DMS153 treated with DMSO at 0.1 percent for 48 hours (cell line): ENCODE measurements around the gene LRRC2.
"Not testable (repeated sequence)": the region's sequence is repeated elsewhere in the genome, so short reads cannot be mapped to it uniquely, and the experiment has no call there.

ENCODE experiments used
- DNase-seq: peaks from one replicate; lab custom pipeline; 2025; ENCODE audit not compliant: unreplicated experiment; lab: John Stamatoyannopoulos, UW

LRRC2 gene

DNA sequence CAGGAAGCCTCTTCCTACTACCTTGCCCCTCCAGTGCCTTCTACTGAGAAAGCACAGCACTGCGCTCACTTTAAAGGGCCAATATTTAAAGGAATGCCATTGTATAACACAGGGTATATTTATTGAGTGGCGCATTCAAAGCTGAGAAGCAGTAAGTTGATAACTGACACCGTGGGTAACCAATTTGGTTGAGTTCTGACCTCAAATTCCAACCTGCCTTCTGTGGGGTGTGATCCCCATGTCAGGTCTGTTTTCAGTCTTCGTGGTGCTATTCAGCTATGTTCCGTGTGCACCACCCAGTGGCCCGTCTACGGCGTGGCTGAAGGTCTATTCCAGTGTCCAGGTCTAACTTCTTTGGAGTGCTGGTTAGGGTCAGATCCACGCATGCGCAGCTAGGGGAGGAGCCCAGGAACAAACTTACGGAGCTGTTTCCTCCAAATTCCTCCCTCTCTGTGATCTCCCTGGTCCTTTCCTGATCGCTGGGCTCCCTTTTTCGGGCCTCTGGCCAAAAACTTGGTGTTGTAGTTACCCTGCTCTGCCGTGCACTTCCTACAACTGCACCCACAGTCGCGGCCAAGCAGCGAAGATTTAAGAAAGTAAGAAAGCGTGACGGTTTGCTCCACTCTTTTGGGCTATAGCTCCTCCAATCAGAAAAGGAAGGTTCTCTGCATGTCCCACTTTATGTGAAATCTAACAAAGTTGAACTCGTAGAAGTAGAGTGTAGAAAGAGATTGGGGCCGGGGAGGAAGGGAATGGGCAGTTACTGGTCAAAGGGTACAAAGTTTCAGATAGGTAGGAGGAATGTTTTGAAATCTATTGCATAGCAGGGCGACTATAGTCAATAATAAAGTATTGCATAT is 7.7 kb downstream of the LRRC2 start:
- DNase-seq = no peak

DNA sequence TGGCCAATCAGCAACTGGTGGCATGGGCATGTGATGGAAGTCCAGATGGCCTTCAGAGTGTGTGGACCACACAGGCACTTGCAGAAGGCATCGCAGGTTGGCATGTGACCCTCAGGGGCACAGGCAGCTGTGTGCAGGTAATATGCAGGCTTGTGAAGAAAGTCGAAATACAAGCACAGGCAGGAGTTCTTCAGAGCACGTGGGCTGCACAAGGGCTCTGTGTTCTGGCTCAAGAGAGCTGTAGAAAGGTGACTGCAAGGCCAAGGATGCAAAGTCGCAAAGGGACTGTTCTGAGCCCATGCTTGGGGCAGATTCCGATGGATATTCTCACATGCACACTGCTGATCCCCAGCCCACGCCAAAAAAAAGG is 8.3 kb downstream of the LRRC2 start:
- no peak for DNase-seq

DNA sequence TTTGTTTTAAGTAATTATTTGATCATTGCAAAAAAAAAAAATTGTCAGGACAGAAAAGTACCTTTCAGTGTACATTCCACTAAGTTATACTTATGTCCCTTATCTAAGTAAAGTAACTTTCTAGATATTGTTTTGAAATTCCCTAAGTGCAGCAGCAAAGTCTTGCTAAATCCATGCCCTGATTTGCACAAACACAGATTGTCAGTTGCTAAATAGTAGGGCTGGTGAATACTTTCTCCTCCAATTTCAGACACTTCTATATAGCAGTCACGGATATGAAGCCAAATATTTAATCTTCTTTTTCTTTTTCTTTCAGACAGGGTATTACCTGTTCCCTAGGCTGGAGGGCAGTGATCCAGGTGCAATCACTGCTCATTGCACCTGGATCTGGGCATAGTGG is 12.9 kb downstream of the LRRC2 start:
- DNase-seq = no peak

DNA sequence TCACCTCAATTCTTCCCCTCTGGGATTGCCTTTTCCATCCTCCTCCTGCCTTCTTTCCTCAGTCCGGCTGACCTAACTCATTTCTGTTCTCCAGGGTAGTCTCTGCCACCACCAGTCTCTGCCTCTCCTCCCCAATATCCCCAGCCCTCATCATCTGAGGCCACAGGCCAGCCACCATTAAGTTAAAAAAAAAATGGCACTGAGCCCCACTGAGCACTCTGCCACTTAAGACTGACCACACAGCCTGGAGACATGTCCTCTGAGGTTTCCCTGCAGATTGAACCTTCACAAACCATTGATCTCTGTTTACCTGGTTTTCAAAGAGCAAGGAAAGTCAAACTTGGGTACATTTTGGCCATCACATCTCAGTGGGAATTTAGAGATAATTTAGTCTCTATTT is 13.6 kb downstream of the LRRC2 start:
- DNase-seq = no peak

DNA sequence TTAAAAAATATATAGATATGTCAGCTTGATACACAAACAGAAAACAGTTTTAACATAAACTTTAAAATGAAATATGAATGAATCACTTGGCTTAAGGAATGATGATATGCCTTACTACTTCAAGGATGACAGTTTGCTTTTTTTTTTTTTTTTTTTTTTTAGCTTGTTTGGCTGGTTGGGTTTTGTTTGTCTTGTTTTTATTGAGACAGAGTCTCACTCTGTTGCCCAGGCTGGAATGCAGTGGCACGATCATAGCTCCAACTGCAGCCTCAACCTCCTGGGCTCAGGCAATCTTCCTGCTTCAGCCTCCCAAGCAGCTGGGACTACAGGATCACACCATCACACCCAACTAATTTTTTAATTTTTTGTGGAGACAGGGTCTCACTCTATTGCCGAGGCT is 14.5 kb downstream of the LRRC2 start:
- no peak for DNase-seq

DNA sequence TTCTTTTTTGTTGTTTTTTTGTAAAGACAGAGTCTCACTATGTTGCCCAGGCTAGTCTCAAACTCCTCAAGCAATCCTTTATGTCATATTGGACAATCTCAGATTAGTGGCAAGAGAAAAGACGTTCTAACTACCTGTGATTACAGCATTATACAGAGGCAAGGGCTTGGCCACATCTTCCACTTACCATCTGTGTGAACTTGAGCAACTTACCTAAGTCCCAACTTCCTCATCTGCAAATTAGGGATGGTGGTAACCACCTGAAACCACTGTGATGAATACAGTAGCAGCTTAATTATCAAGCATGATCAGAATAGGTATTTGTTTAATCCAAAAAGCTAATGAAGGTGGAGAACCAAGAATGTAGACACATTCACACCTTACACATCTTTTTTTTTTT is 16.1 kb downstream of the LRRC2 start:
- DNase-seq = no peak

DNA sequence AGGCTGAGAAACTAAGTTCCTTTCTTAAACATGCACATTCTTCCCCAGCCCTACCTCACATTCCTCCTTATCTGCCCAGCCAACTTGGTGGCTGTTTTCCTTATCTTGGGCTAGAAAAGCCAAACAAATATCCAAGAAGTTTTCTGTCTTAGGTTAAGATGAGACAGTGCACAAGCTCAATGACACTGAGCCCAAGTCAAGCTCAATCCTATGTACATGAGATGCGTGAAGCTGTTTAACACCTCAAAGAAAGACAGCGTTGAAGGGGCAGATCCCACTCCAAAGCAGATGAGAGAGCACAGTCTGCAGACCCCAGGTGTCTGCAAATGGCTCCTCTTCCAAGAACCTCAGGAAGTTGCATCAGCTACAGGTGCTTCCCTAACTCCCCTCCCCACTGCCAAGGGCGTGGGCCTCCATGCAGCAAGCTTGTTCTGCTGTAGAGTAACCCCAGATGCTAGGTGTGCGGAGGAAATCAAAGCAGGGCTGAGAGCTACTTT is 16.6 kb downstream of the LRRC2 start:
- no peak for DNase-seq

DNA sequence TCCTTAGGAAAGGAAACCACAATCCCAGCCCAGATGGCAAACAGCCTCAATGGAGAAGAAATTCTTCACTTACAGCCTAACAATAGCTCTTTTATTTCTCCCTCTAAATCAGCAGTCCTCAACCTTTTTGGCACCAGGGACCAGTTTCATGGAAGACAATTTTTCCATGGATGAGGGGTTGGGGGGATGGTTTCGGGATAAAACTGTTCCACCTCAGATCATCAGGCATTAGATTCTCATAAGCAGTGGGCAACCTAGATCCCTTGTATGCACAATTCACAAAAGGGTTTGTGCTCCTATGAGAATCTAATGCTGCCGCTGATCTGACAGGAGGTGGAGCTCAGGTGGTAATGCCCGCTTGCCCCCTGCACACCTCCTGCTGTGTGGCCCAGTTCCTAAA is 17.5 kb downstream of the LRRC2 start:
- not testable (repeated sequence) for DNase-seq

DNA sequence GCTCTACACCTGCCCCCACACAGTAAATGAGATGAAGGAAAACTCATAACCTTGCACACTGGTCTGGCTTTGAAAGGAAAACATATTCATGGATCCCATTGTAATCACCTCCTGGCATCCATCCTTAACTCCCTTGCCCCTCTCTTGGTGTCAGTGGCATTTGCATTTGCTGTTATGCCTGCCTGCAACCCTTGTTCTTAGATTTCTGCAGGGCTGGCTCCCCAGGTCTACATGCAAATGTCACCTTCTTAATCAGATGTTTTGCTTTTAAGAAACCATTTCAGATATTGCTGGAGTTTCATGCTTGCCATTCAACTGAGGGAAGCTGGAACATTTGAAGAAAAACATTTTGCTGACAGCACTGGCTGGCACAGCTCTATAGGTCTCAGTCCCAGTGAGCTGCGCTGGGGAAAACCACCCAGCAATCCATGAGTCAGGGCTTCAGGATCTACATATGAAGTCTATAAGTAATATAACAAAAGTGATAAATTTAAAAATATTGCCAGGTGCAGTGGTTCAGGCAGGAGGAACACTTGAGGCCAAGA is 19.1 kb downstream of the LRRC2 start:
- DNase-seq = no peak

DNA sequence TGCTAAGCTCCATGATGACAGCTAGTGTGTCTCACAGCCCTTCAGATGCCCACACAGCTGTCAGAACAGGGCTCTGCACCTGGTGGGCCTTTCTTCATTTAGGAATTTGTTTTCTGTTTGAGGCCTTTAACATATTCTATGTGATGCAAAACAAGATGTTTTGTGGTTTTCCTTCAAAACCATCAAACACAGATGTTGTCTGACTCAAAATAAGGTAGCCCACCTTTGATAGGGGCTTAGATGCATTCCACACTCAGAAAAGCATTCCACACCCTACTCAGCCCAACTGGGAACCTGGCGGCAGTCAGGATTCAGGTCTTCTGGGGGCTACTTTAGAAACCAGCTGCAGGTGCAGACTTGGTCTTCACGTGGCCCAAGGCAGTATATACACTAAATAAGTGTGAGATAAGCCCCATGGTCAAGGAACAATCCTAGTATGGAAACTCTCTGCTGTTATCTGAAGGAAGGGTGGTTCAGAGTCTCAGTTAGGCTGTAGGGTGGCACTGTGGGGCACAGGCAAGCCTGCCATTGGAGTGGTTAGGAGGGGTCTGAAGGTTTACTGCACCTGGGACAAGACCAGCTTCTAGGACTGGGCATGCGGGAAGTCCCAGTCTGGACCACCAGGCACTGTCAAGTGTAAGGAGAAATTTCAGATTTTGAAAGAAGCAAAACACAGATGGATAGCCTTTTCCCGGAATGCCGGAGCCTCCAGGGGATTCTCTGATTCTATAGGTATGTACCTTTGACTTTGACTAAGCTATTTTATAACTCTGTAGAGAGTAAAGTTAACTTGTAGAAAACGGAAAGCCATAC is 20.1 kb downstream of the LRRC2 start:
- no peak for DNase-seq

DNA sequence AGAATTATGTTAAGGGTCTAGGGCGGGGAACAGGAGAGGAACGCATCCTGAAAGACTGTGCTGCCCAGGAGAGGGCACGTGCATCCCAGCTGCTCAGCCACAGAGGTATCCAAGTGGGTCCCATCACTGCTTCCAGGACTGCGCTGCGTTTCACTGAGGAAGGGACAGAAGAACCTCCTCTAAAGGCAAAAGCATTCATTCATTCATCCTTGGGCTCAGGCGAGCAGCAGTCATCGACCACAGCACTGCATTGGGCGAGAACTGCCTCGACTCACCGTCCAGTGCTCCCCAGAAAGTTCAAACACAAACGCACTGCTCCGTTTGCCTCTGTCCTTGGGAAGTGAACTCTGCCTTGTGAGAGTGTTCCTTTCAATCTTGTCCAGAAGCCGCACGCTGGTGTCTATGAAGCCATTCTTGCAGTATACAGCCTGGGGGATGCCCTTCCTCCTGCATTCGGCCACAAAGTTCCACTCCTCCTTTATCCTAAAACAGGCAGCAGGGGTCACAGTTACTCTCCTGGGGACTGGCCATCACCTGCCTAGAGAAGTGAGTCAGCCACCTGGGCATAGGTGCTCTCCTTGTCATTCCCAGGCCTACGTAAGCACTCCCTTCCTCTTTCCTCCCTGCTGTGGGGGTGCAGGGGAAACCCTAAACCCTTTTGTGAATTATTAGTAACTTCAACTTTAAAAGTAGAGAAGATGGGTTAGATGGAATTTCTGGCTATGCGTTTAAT is 21.2 kb downstream of the LRRC2 start:
- no peak for DNase-seq

DNA sequence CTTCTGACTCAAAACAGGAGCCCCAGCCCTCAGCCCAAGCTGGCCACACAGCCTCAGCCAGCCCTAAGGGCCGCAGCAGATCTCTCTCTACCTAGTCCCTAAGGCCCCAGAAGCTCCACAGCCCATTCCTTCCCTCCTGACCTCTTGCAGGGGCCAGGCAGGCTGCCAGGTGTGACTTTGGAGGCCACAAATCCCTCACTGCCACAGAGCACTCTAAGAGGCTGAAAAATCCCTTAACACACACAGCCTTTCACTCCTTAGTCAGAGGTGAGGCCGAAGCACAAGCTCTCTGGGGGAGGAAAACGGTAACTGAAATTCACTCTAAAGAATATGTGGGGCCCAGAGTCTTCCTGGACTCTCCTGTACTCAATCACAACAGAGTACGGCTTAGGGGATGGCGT is 23.3 kb downstream of the LRRC2 start:
- no peak for DNase-seq

DNA sequence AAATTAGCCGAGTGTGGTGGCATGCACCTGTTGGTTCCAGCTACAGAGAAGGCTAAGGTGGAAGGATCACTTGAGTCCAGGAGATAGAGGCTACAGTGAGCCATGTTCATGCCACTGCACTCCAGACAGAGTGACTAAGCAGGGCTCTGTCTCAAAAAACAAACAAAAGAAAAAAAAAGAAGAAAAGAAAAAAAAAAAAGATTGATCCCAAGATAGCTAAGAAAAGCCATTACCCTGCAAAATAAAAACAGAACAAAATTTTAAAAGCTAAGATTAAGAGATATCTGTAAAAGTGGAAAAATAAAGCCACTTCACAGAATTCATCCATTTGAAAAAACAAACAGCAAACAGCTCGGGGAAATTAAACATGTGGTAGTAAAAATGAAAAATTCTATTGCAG is 23.8 kb downstream of the LRRC2 start:
- no peak for DNase-seq

DNA sequence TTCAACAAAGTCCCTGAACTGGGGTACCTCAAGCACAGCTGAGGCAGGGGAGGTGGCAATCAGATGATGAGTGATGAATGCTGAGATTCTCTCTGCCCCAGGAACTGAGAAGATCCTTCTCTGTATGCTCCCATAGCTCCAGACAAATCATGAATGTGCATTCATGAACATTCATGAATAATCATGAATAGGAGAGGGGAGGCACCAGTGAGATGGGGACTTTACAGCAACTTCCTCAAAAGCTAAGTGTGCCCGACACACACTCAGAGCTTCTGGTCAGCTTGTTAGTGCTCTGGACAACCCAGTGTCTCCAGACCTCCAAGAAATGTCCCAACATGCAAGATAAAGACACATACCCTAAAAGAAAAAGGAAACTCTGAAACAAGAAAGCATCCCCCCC is 24.3 kb downstream of the LRRC2 start:
- DNase-seq = no peak

DNA sequence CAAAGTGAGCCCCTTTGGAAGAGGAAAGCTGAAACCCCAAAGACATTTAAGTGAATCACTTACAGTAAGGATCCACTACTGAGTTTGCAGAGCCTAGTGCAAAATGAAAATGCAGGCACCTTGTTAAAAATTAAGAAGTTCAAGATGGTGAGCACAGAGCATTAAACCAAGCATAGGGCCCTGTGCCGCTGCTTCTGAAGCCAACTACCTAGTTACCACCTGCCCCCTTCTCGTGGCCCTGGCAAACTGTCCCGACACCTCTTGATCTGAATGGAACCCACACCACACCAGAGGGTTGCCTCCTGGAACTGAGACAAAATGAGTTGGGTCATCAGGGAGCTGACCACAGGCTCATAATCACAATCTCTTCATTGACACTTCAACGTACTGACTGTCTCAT is 25.6 kb downstream of the LRRC2 start:
- no peak for DNase-seq

DNA sequence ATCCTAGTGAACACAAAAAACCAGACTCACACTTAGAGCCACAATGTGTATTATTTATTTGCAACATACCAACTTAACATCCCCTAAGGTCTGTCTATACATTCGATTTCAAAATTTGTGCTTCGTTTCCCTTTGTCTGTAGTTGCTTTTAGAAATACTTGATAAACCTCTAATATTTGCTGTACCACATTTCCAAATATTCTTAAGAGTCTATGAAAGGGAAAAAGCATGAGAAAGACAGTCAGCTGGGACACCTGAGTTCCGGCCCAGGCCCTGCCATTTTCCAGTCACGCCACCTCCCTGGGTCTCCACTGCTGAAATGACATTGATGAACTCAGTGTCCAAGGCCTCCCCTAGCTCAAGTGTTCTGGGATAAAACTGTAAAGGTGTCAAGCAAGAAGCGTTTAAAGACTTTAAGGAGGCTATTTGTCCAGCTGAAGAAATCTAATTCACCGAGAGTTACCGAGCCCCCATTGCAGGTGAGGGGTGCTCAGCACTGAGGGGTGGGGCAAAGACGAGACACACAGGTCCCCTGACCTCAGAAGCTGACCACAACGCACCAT is 26.6 kb downstream of the LRRC2 start:
- no peak for DNase-seq

DNA sequence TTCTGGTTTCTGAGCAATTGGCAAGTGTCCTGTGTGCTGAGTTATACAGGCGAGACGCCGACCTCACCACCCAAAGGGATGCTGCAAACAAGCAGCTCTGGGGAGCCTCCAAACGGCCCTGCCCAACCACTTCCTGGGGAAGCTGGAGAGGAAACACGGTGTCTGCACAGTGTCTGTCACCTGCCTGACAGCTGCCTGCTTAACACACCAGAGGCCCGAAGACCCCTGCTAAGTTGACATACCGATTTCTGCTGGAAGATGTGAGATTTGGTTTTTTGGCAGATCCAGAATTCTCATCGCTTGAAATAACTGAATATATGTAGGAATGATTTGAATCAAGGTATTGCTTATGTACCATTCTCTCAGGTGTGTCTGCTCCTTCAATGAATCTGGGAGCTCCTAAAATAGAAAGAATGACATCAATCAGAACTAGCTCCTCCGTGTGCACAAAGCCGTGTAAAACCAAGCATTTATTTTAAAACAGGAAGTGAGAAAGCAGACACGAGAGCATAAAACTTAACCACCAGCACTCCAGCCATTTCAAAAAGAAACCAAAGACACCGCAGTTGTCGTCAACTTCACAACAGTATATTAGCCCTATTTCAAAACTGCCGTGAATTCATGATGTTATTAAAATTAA is 27.2 kb downstream of the LRRC2 start:
- no peak for DNase-seq

DNA sequence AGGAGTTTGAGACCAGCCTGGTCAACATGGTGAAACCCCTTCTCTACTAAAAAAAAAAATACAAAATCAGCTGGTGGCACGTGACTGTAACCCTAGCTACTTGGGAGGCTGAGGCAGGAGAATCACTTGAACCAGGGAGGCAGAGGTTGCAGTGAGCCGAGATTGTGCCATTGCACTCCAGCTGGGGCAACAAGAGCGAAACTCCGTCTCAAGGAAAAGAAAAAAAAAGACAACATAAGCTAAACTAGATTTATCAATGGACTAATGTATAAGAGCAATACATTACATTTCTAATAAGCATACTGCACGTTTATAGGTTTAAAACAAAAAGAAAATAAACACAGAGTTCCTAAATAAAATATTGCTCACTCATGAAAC is 27.7 kb downstream of the LRRC2 start:
- DNase-seq = not testable (repeated sequence)

DNA sequence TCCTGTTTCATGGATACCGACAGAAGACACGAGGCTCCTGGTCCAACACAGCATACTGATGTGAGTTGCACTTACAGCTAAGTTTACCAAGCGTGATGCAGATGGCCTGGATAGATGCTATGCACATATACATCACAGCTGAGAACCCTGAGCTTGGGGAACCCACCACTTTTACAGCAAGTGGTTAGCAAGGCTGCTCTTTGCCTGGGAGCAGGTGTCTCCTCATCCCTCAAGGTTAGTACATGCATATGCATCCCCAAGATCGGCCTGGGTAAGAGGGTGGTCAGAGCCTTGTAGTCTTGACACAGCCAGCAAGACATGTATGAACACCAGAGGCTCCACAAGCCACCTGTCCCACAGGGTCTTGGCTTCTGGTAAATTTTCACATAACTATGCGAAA is 28.3 kb downstream of the LRRC2 start:
- DNase-seq = no peak

DNA sequence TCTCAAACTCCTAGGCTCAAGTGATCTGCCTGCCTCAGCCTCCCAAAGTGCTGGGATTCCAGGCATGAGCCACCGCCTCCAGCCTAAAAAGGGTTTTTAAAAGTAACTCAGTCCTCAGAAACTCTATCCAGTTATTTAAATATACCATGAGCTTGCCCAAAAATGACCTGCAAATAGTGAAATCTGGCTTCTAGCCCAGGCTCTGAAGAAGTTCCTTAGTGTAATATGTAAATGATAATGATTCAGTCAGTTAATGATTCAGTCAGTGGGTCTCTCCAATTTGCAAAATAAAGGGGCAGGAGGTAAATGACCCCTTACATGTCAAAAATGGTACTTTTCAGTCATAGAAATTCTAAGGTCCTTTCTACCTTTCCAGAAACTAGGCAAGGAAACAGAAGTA is 28.8 kb downstream of the LRRC2 start:
- DNase-seq = no peak

DNA sequence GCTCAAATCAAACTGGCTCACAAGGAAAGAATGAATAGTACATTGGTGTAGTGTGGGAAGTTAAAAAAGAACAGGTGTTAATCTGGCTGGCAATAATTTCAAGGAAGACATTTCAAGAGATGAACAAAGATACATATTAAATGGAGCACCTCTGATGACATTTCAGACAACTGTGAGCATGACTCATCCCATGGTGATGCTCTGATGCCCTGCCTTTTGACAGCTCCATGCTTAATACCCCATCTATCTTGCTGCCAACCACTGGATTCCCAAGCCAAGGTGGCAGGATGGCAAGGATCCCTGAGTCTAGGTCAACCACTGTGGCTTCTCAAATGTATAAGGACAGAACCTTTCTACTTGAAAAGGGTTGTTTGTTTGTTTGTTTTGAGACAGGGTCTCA is 29.3 kb downstream of the LRRC2 start:
- DNase-seq = no peak
